HepG2 (cell line): Measurements from ENCODE around the gene INHBB.

ENCODE experiments used
- CAMTA2 ChIP-seq: sonication (generic); formaldehyde crosslinking; IDR thresholded peaks from 2 replicates; pipeline ENCODE4 v1.4.0; 2020; ENCODE audit warnings: mild to moderate bottlenecking, missing genetic modification reagents, borderline replicate concordance
- CTCF ChIP-seq: sonication (generic); formaldehyde crosslinking; IDR thresholded peaks from 2 replicates; pipeline ENCODE4 v1.5.0; 2020; ENCODE audit warnings: mild to moderate bottlenecking, missing genetic modification reagents, moderate library complexity
- ELF3 ChIP-seq: IDR thresholded peaks from 2 replicates; pipeline ENCODE4 v1.6.1; 2016; ENCODE audit warnings: missing genetic modification reagents, missing compliant biosample characterization
- HDAC2 ChIP-seq: sonication (generic); formaldehyde crosslinking; IDR thresholded peaks from 2 replicates; pipeline ENCODE4 v1.4.0; 2020; ENCODE audit warnings: missing genetic modification reagents
- REST ChIP-seq, 2 experiments: IDR thresholded peaks; 2 replicates each; pipeline ENCODE4 v1.6.1; 2011 to 2012; ENCODE audit warnings: low read length in 2 of 2, borderline replicate concordance in 1 of 2, low read depth in 1 of 2, mild to moderate bottlenecking in 1 of 2, moderate library complexity in 1 of 2
- SMC3 ChIP-seq: IDR thresholded peaks from 2 replicates; pipeline ENCODE4 v1.6.1; 2011; ENCODE audit warnings: low read length, improper control_type of control experiment
- YY1 ChIP-seq: IDR thresholded peaks from 2 replicates; pipeline ENCODE4 v1.6.1; 2011; ENCODE audit warnings: low read length, low read depth, moderate library complexity, mild to moderate bottlenecking; ENCODE audit not compliant: insufficient read depth, insufficient replicate concordance
- ZSCAN9 ChIP-seq: IDR thresholded peaks from 2 replicates; pipeline ENCODE4 v1.6.1; 2016; ENCODE audit warnings: borderline replicate concordance

GRCh38 chr2:120366698-120367097, 20.8 kb downstream of the INHBB start:
- TF ChIP-seq ELF3, result no peak
- no peak for TF ChIP-seq ZSCAN9 (CRISPR knock-in tag)
- TF ChIP-seq YY1, result no peak
- no peak for TF ChIP-seq CTCF (CRISPR knock-in tag)
- no peak for TF ChIP-seq HDAC2 (CRISPR knock-in tag)
- TF ChIP-seq REST (IDR thresholded peaks at IDR 0.05; ENCODE audit: borderline replicate concordance in 1 of 2, low read depth in 1 of 2, low read length in 2 of 2), result no peak
- no peak for TF ChIP-seq SMC3
- TF ChIP-seq CAMTA2, result no peak
